Measurements from ENCODE around the gene PLA2G2C.

DNA sequence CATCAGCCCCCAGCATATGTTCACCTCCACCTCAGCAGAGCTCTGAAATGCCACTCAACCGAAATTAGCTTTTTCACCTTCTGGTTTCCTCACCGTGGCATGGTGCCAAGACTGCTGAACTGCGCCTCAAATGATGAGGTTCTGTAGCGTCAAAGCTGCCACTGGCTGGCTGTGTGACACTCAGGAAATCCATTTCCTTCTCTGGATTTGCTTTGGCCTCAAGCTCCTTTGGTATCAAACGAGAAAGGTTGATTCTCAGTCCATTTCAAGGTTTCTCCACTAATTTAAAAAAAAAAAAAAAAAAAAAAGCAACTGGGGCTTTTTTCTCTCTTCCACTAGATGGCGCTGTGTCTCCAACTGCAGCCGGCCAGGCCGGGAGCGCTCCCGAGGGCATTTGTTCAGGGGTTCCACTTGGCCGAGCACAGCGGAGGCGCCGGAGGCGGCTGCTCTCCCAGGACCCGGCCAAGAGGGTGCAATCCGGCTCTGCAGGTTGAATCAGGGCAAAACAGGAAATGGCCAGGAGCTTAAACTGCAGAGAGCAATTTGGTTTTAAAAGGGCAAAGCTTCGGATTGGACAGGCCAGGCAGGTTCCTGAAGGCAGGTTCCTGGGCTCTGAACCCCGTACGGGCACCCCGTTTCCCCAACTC is 26.5 kb upstream of the PLA2G2C start:
- TF ChIP-seq EZH2 (IDR thresholded peaks at IDR 0.05) (no peak), POLR2AphosphoS5 (IDR thresholded peaks at IDR 0.05; ENCODE audit: borderline replicate concordance, low read depth, low read length) (no peak)
